ENCODE results near the gene MAN2A1.

Gene MAN2A1

GRCh38 chr5:109681763-109682162 lies 8.0 kb upstream of the MAN2A1 start:
- no peak for DNase-seq (ENCODE audit: low read depth in 2 of 2)

- DNase-seq (ENCODE audit: low read depth in 2 of 2): no peak
Measured at GRCh38 chr5:109682383-109682782, 7.3 kb upstream of the MAN2A1 start.

GRCh38 chr5:109685916-109686315 lies 3.8 kb upstream of the MAN2A1 start:
- DNase-seq (ENCODE audit: low read depth in 2 of 2): no peak

- no peak for DNase-seq (ENCODE audit: low read depth in 2 of 2)
Measured at GRCh38 chr5:109688630-109688969, 1.1 kb upstream of the MAN2A1 start.

GRCh38 chr5:109688970-109689739 lies 572 bp upstream of the MAN2A1 start:
- DNase-seq (ENCODE audit: low read depth in 2 of 2): peak; percentile 58 to 75

GRCh38 chr5:109690242-109690974 lies 681 bp downstream of the MAN2A1 start:
- DNase-seq (ENCODE audit: low read depth in 2 of 2): peak; percentile 11 to 27

GRCh38 chr5:109690975-109691574 lies 1.3 kb downstream of the MAN2A1 start:
- peak; percentile 17 to 23 for DNase-seq (ENCODE audit: low read depth in 2 of 2)

GRCh38 chr5:109691996-109692395 lies 2.3 kb downstream of the MAN2A1 start:
- DNase-seq (ENCODE audit: low read depth in 2 of 2): no peak

- no peak for DNase-seq (ENCODE audit: low read depth in 2 of 2)
Measured at GRCh38 chr5:109692852-109693251, 3.1 kb downstream of the MAN2A1 start.

- DNase-seq (ENCODE audit: low read depth in 2 of 2): no peak
Measured at GRCh38 chr5:109693535-109694400, 4.0 kb downstream of the MAN2A1 start.

- no peak for DNase-seq (ENCODE audit: low read depth in 2 of 2)
Measured at GRCh38 chr5:109694451-109694891, 4.7 kb downstream of the MAN2A1 start.

- no peak for DNase-seq (ENCODE audit: low read depth in 2 of 2)
Measured at GRCh38 chr5:109695005-109695926, 5.5 kb downstream of the MAN2A1 start.

- DNase-seq (ENCODE audit: low read depth in 2 of 2): no peak
Measured at GRCh38 chr5:109697339-109697738, 7.6 kb downstream of the MAN2A1 start.

- DNase-seq (ENCODE audit: low read depth in 2 of 2): no peak
Measured at GRCh38 chr5:109700516-109701153, 10.9 kb downstream of the MAN2A1 start.

GRCh38 chr5:109701252-109701651 lies 11.5 kb downstream of the MAN2A1 start:
- no peak for DNase-seq (ENCODE audit: low read depth in 2 of 2)

GRCh38 chr5:109701792-109702191 lies 12.1 kb downstream of the MAN2A1 start:
- no peak for DNase-seq (ENCODE audit: low read depth in 2 of 2)

- DNase-seq (ENCODE audit: low read depth in 2 of 2): no peak
Measured at GRCh38 chr5:109703166-109703565, 13.4 kb downstream of the MAN2A1 start.

GRCh38 chr5:109703829-109704228 lies 14.1 kb downstream of the MAN2A1 start:
- DNase-seq (ENCODE audit: low read depth in 2 of 2): no peak

GRCh38 chr5:109704282-109704952 lies 14.7 kb downstream of the MAN2A1 start:
- DNase-seq (ENCODE audit: low read depth in 2 of 2): no peak

GRCh38 chr5:109705596-109705995 lies 15.9 kb downstream of the MAN2A1 start:
- no peak for DNase-seq (ENCODE audit: low read depth in 2 of 2)
